Small intestine (tissue), 7 donors: ENCODE data around the gene VPS37C. TPM values are rescaled to one million over a fixed set of nuclear protein-coding genes. Genes with fewer than 3 reads are reported as not detected.

Experiments
- DNase-seq, 2 donors: peaks; one replicate each; pipeline versions ENCODE4 v3.0.0 to v3.0.0-alpha.2; 2013
- FAIRE-seq: peaks from 2 replicates; lab custom pipeline; 2012; peaks lifted over from hg19 to GRCh38; lab: Jason Lieb, UNC
- H3K27ac ChIP-seq, 3 donors: one replicate each; pipeline ENCODE4 v1.5.1; 2013; ENCODE audit warnings: low read length in 2 of 3, mild to moderate bottlenecking in 2 of 3, control low read depth in 1 of 3, inconsistent platforms in 1 of 3, low read depth in 1 of 3, moderate library complexity in 1 of 3
- H3K27me3 ChIP-seq, 3 donors: one replicate each; pipeline ENCODE4 v1.6.1; 2013; ENCODE audit warnings: low read length in 3 of 3, inconsistent platforms in 1 of 3; ENCODE audit not compliant: control insufficient read depth in 3 of 3, insufficient read depth in 3 of 3
- H3K36me3 ChIP-seq, 3 donors: one replicate each; pipeline ENCODE4 v1.6.1; 2013; ENCODE audit warnings: low read length in 3 of 3, inconsistent platforms in 1 of 3, low read depth in 1 of 3, mild to moderate bottlenecking in 1 of 3, moderate library complexity in 1 of 3; ENCODE audit not compliant: control insufficient read depth in 3 of 3, insufficient read depth in 2 of 3
- H3K4me1 ChIP-seq, 3 donors: one replicate each; pipeline ENCODE4 v1.6.1; 2013; ENCODE audit warnings: low read length in 2 of 3, inconsistent platforms in 1 of 3, low read depth in 1 of 3, mild to moderate bottlenecking in 1 of 3, moderate library complexity in 1 of 3; ENCODE audit not compliant: control insufficient read depth in 3 of 3, insufficient read depth in 2 of 3
- H3K4me3 ChIP-seq, 3 donors: one replicate each; pipeline ENCODE4 v1.5.1; 2013; ENCODE audit warnings: low read length in 3 of 3, control low read depth in 1 of 3, inconsistent platforms in 1 of 3, low read depth in 1 of 3, mild to moderate bottlenecking in 1 of 3, moderate library complexity in 1 of 3
- H3K9me3 ChIP-seq, 2 donors: one replicate each; pipeline ENCODE4 v1.6.1; 2013; ENCODE audit warnings: low read depth in 1 of 2, low read length in 1 of 2; ENCODE audit not compliant: control insufficient read depth in 2 of 2, insufficient read depth in 1 of 2
- WGBS, 3 donors: extraction: QIAGEN DNeasy Blood & Tissue Kit; methylation state at CpG; one replicate each; pipeline ENCODE4 v1.1.7; 2013; 5-methylcytosine and 5-hydroxymethylcytosine counted together
- polyA plus RNA-seq, 4 donors: library from polyadenylated mRNA; stranded (reverse) in 3 of 4; unstranded in 1 of 4; fragments of 200-250 nt in 3 of 4; fragments of 120-200 nt in 1 of 4; gene quantifications; one replicate each; pipeline versions ENCODE4 v1.2.1 to v1.2.3, GENCODE V29; 2013
- donor health status: healthy with polysubstance abuse.
- donor health status: control.
- donor health status: control.
- donor health status: Bipolar disorder and iron deficiency.
- donor health status: healthy.

The VPS37C gene
- polyA plus RNA-seq, 4 donors = 17.8 to 40.4 (median 30.9) TPM

- no peaks in the 10 kb centered on the region for H3K36me3 ChIP-seq
- no peaks in the 10 kb centered on the region for H3K27me3 ChIP-seq
- WGBS, 3 donors = 69 to 81% (median 76%) methylated on average over 13 of the region's 13 CpGs
- peaks cover 0 to 26% (median 2%) of the 10 kb centered on the region in 3 donors for H3K4me1 ChIP-seq
- no peak for DNase-seq
- no peak for FAIRE-seq
- peaks cover 0 to 7% of the 10 kb centered on the region in 2 donors for H3K9me3 ChIP-seq
- H3K27ac ChIP-seq = peak overlapping the region in 1 of 3 donors; percentile 48
- H3K4me3 ChIP-seq = no peak overlapping the region
Observed at GRCh38 chr11:61163714-61164605, 2.7 kb upstream of the VPS37C start.

- FAIRE-seq = no peak
- Histone ChIP-seq H3K4me1 (peaks cover 0 to 31% (median 3%) of the 10 kb centered on the region in 3 donors), H3K36me3 (no peaks in the 10 kb centered on the region), H3K27ac (no peak overlapping the region), H3K9me3 (peaks cover 0 to 5% of the 10 kb centered on the region in 2 donors), H3K27me3 (no peaks in the 10 kb centered on the region), H3K4me3 (no peak overlapping the region)
- 92 to 95% (median 94%) methylated on average over 4 of the region's 4 CpGs for WGBS, 3 donors
- no peak for DNase-seq
Observed at GRCh38 chr11:61163021-61163420, 1.8 kb upstream of the VPS37C start.

GRCh38 chr11:61162092-61162941, 1.1 kb upstream of the VPS37C start:
- Histone ChIP-seq H3K9me3 (peaks cover 0 to 2% of the 10 kb centered on the region in 2 donors), H3K27me3 (no peaks in the 10 kb centered on the region), H3K4me3 (peak overlapping the region in 2 of 3 donors; percentile 65 to 82), H3K4me1 (peaks cover 1 to 34% (median 3%) of the 10 kb centered on the region in 3 donors), H3K27ac (peak overlapping the region; percentile 2 to 96 (median 84)), H3K36me3 (peaks cover 0 to 3% (median 0%) of the 10 kb centered on the region in 3 donors)
- peak; percentile 49 to 78 for DNase-seq
- no peak for FAIRE-seq
- WGBS, 3 donors = 74 to 78% (median 77%) methylated on average over 8 of the region's 8 CpGs

GRCh38 chr11:61160487-61161189, 588 bp downstream of the VPS37C start:
- WGBS, 3 donors = 7 to 13% (median 12%) methylated on average over 21 to 25 of the region's 25 CpGs
- H3K4me1 ChIP-seq = peaks cover 1 to 36% (median 3%) of the 10 kb centered on the region in 3 donors

GRCh38 chr11:61158691-61159381, 2.4 kb downstream of the VPS37C start:
- Histone ChIP-seq H3K27ac (peak overlapping the region; percentile 61 to 80 (median 70)), H3K36me3 (peaks cover 0 to 14% (median 0%) of the 10 kb centered on the region in 3 donors), H3K27me3 (no peaks in the 10 kb centered on the region), H3K9me3 (peaks cover 0 to 13% of the 10 kb centered on the region in 2 donors), H3K4me3 (peak overlapping the region in 1 of 3 donors; percentile 22), H3K4me1 (peaks cover 3 to 23% (median 5%) of the 10 kb centered on the region in 3 donors)
- FAIRE-seq (no peak), DNase-seq (peak; percentile 41 to 72)
- WGBS, 3 donors = 20 to 31% (median 29%) methylated on average over 3 of the region's 3 CpGs

More at GRCh38 chr11:61160487-61161189, 588 bp downstream of the VPS37C start:
- peaks cover 0 to 6% (median 0%) of the 10 kb centered on the region in 3 donors for H3K36me3 ChIP-seq
- peak overlapping the region; percentile 84 to 97 (median 96) for H3K27ac ChIP-seq
- DNase-seq = peak; percentile 50 to 63
- no peaks in the 10 kb centered on the region for H3K27me3 ChIP-seq
- no peak for FAIRE-seq
- peaks cover 0 to 4% of the 10 kb centered on the region in 2 donors for H3K9me3 ChIP-seq
- H3K4me3 ChIP-seq = peak overlapping the region; percentile 65 to 82 (median 75)

- Histone ChIP-seq H3K4me3 (no peak overlapping the region), H3K27ac (peak overlapping the region in 1 of 3 donors; percentile 18), H3K27me3 (no peaks in the 10 kb centered on the region), H3K36me3 (peaks cover 0 to 19% (median 0%) of the 10 kb centered on the region in 3 donors), H3K4me1 (peaks cover 8 to 34% (median 9%) of the 10 kb centered on the region in 3 donors), H3K9me3 (peaks cover 0 to 16% of the 10 kb centered on the region in 2 donors)
- DNase-seq (no peak), FAIRE-seq (no peak)
- WGBS, 3 donors = 48 to 72% (median 63%) methylated on average over 3 of the region's 3 CpGs
Observed at GRCh38 chr11:61157743-61158142, 3.5 kb downstream of the VPS37C start.

- no peaks in the 10 kb centered on the region for H3K27me3 ChIP-seq
- H3K9me3 ChIP-seq = peaks cover 0 to 16% of the 10 kb centered on the region in 2 donors
- DNase-seq (peak; percentile 51 to 56), FAIRE-seq (no peak)
- H3K4me1 ChIP-seq = peaks cover 11 to 49% (median 15%) of the 10 kb centered on the region in 3 donors
- no peak overlapping the region for H3K4me3 ChIP-seq
- no peak overlapping the region for H3K27ac ChIP-seq
- peaks cover 0 to 26% (median 0%) of the 10 kb centered on the region in 3 donors for H3K36me3 ChIP-seq
- 51 to 75% (median 74%) methylated on average over 5 of the region's 5 CpGs for WGBS, 3 donors
Observed at GRCh38 chr11:61155741-61156140, 5.5 kb downstream of the VPS37C start.
